Naive thymus-derived CD8-positive, alpha-beta T cell (primary cell): ENCODE measurements around the gene SNX30. TPM values are rescaled to one million over a fixed set of nuclear protein-coding genes. Genes with fewer than 3 reads are reported as not detected.
A peak's percentile ranks its signal among the peaks of the same experiment; 100 is the strongest.

Experiments
- ATAC-seq, 2 donors: fragments of 150-1000 bp; cut with Tn5 transposase in 1 of 2; sonication (Bioruptor Pico), chemical (Tn5 transposase) in 1 of 2; 1 replicate in 1 of 2; 2 replicates in 1 of 2; pipeline ENCODE4 v1.10.0; 2021; ENCODE audit warnings: mild to moderate bottlenecking in 2 of 2, moderate library complexity in 2 of 2
- POLR2A ChIA-PET: fragments of 350-600 bp; sonication (Branson Sonifier 250); formaldehyde crosslinking; loops from one replicate; lab custom pipeline; 2021; ENCODE audit warnings: antibody characterized with exemption; lab: Charles Lee
- DNase-seq, 10 donors: peaks; one replicate each; pipeline versions ENCODE4 v3.0.0 to v3.0.0-alpha.2; 2020 to 2022
- H3K27ac Mint-ChIP-seq, 10 donors: one replicate each; pipeline ENCODE4 v1.8.0; 2020 to 2022; ENCODE audit warnings: mild to moderate bottlenecking in 10 of 10, mixed read lengths in 10 of 10, moderate library complexity in 4 of 10, inconsistent platforms in 1 of 10
- H3K27me3 Mint-ChIP-seq, 5 donors: one replicate each; pipeline ENCODE4 v1.8.0; 2021 to 2022; ENCODE audit warnings: mixed read lengths in 5 of 5
- H3K36me3 Mint-ChIP-seq, 3 donors: one replicate each; pipeline ENCODE4 v1.8.0; 2020 to 2022; ENCODE audit warnings: mixed read lengths in 3 of 3, mild to moderate bottlenecking in 2 of 3, inconsistent platforms in 1 of 3
- H3K4me1 Mint-ChIP-seq, 4 donors: one replicate each; pipeline ENCODE4 v1.8.0; 2021 to 2022; ENCODE audit warnings: mixed read lengths in 4 of 4
- H3K4me3 Mint-ChIP-seq, 10 donors: one replicate each; pipeline ENCODE4 v1.8.0; 2020 to 2022; ENCODE audit warnings: mild to moderate bottlenecking in 10 of 10, mixed read lengths in 10 of 10, moderate library complexity in 6 of 10, inconsistent platforms in 1 of 10
- H3K9me3 Mint-ChIP-seq, 9 donors: one replicate each; pipeline ENCODE4 v1.8.0; 2020 to 2022; ENCODE audit warnings: mixed read lengths in 9 of 9, mild to moderate bottlenecking in 3 of 9, inconsistent platforms in 1 of 9, moderate library complexity in 1 of 9
- polyA plus RNA-seq, 3 donors: library from polyadenylated mRNA; unstranded; fragments of 300-500 nt; fragmentation: Illumina TruSeq; gene quantifications; one replicate each; pipeline ENCODE4 v1.2.3, GENCODE V29; 2021
- total RNA-seq, 8 experiments: library from RNA in 2 of 8; stranded (reverse) in 2 of 8; gene quantifications; one replicate each; pipeline ENCODE4 v1.2.3 and lab custom pipeline; 2021 to 2026

Gene SNX30
- total and polyA plus RNA-seq, 5 experiments from 2014 or later = 1.7 to 10.4 (median 3.6) TPM

DNA sequence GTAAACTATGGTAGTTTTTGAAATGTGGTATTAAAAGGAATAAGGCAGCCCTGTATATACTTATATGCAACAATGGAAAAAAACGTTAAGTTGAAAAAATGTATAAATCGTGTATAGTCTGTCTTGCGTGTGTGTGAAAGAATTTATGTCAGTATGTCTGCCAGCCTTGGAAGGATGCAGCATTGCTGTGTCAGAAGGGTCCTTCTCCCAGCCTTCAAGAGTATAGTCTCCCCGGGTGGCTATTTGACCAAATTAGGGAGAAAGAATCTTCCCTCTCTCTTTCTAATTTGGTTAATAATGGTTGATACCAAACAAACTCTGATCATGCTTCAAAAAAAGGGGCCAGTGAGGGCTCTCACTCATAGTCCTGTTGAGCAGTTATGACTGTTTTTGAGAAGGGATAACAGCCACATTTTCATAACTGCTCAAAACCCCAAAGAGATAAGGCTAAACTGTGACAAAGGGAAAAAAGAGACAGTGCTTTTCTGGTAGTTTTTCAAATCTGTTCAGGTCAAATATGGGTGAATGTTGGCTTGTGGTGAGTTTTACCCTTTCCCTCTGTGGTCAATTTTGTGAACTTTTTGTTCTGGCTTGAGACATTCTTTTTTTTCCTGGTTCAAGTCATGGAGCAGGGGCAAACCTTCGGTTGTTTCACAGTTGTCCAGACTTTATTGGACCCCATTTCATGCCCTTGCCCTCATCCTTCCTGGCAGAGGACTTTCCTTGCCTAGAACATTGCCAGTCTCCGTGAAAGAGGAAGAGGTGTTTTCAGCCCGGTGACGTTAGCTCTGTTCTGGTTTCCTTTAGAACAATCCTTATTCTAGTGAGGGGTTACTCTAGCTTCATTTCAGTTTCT is 21.0 kb downstream of the SNX30 start:
- ATAC-seq = peak in 1 of 2 donors; percentile 59
- DNase-seq = peak in 2 of 10 donors; percentile 14 to 22
- Mint-ChIP-seq H3K36me3 (peaks cover 6 to 9% (median 6%) of the 10 kb centered on the region in 3 donors), H3K27me3 (no peaks in the 10 kb centered on the region), H3K9me3 (peaks cover 0 to 2% (median under 1%) of the 10 kb centered on the region in 9 donors), H3K27ac (peak overlapping the region in 7 of 10 donors; percentile 14 to 83 (median 68)), H3K4me3 (peak overlapping the region in 7 of 10 donors; percentile 0 to 62 (median 46)), H3K4me1 (peaks cover 36 to 49% (median 44%) of the 10 kb centered on the region in 4 donors)
- POLR2A ChIA-PET = no interaction called here

DNA sequence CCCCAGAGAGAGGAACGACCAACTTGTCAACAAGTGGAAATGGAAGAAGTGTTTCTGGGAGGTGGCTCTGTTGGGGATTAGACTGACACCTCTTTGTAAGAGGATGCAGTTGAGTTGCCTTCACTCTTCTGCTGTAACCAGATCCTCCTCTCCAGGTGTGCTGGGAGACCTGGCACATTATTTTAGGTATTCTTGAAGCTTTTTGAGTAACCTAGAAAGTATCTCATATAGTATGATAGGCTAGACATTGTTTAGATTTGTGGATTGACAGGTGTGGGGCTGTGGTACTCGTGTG is 21.6 kb downstream of the SNX30 start:
- Mint-ChIP-seq H3K27me3 (no peaks in the 10 kb centered on the region), H3K27ac (peak overlapping the region in 9 of 10 donors; percentile 3 to 83 (median 68)), H3K4me3 (peak overlapping the region in 8 of 10 donors; percentile 0 to 62 (median 42)), H3K36me3 (peaks cover 5 to 7% (median 6%) of the 10 kb centered on the region in 3 donors), H3K4me1 (peaks cover 36 to 49% (median 44%) of the 10 kb centered on the region in 4 donors), H3K9me3 (peaks cover 0 to 2% (median 0%) of the 10 kb centered on the region in 9 donors)
- DNase-seq (no peak), ATAC-seq (no peak)
- POLR2A ChIA-PET = no interaction called here

DNA sequence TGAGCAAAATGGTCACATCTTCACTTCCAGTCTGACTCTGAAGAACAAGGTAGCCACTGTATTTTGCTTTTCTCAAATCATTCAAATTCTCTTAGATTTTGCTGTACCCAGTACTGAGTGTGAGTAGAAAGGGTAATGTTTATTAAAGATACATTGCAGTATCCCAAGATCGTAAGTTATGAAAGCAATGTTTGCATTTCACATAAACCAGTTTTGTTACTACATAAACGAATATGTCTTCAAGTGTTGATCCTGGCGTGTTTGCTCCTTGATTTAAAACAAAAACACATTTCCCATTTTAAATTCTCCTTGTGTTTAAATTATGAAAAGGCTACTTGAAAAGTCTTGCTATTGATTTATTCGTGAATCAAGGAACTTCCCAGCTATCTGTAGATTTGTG is 22.0 kb downstream of the SNX30 start:
- H3K4me1 Mint-ChIP-seq = peaks cover 36 to 50% (median 44%) of the 10 kb centered on the region in 4 donors

DNA sequence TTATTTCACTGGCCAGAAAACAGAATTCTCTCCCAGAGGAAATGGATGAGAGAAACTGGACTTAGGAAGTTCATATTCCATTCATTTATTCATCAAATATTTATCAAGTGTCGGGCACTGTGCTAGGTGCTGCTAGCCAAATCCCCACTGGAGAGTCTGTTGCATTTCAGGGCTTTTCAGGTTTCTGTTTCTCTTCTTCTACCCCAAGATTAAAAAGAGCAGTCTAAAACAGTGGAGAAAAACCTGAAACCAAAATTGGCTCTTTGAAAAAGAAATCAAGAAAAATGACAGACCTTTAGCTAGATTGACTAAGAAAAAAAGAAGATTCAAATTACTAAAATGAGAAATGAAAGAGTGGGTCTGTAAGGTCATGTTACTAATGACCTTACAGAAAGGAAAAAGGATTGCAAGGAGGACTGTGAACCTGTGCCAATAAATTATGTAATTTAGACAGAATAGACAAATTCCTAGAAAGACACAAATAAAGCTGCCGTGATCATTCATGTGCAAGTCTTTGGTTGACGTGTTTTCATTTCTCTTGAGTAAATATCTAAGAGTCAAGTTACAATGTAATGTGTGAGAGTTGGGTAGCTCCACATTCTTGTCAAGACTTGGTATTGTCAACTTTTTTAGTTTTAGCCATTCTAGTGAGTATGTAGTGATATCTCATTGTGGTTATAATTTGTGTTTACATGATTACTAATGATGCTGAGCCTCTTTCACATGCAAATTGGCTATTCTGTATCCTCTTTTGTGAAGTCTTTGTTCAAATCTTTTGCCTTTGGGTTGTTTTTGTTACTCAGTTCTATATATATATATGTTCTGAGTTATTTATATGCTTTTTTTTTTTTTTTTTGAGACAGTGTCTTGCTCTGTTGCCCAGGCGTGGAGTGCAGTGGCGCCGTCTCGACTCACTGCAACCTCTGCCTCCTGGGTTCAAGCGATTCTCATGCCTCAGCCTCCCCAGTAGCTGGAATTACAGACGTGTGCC is 23.7 kb downstream of the SNX30 start:
- Mint-ChIP-seq H3K36me3 (peaks cover 0 to 10% (median 4%) of the 10 kb centered on the region in 3 donors), H3K27ac (peak overlapping the region in 4 of 10 donors; percentile 3 to 61 (median 14)), H3K9me3 (no peaks in the 10 kb centered on the region), H3K27me3 (no peaks in the 10 kb centered on the region), H3K4me1 (peaks cover 39 to 59% (median 54%) of the 10 kb centered on the region in 4 donors), H3K4me3 (no peak overlapping the region)
- DNase-seq (no peak), ATAC-seq (no peak)
- POLR2A ChIA-PET = interaction anchor here (0.7 kb wide), 1 partner anchor 1227 kb away, joined by 8 read pairs; no protein-coding TSS in a partner anchor

More for the DNA sequence above, 22.0 kb downstream of the SNX30 start:
- DNase-seq (no peak), ATAC-seq (no peak)
- Mint-ChIP-seq H3K4me3 (peak overlapping the region in 1 of 10 donors; percentile 7), H3K9me3 (no peaks in the 10 kb centered on the region), H3K36me3 (peaks cover 5 to 7% (median 6%) of the 10 kb centered on the region in 3 donors), H3K27ac (peak overlapping the region in 5 of 10 donors; percentile 3 to 83 (median 14)), H3K27me3 (no peaks in the 10 kb centered on the region)
- POLR2A ChIA-PET = no interaction called here

DNA sequence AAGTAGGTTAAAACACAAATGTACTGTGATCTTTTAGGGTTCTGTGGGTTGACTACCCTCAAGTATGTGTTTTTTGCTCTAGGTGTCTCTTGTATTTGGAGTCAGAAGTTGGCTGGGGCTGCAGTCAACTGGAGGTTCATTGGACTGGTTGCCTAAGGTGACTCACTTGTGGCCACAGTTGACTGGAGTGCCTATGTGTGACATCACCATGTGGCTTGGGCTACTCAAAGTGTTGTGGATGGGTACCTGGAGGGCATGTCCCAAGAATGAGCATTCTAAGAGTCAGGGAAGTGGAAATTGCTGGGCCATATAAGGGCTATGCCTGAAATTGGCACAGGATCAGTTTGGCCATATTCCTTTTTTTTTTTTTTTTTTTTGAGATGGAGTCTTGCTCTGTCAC is 27.4 kb downstream of the SNX30 start:
- Mint-ChIP-seq H3K4me3 (no peak overlapping the region), H3K36me3 (peaks cover 0 to 8% (median 2%) of the 10 kb centered on the region in 3 donors), H3K27ac (no peak overlapping the region), H3K27me3 (no peaks in the 10 kb centered on the region), H3K9me3 (no peaks in the 10 kb centered on the region), H3K4me1 (peaks cover 29 to 44% (median 42%) of the 10 kb centered on the region in 4 donors)
- ATAC-seq (no peak), DNase-seq (no peak)
- POLR2A ChIA-PET = no interaction called here

DNA sequence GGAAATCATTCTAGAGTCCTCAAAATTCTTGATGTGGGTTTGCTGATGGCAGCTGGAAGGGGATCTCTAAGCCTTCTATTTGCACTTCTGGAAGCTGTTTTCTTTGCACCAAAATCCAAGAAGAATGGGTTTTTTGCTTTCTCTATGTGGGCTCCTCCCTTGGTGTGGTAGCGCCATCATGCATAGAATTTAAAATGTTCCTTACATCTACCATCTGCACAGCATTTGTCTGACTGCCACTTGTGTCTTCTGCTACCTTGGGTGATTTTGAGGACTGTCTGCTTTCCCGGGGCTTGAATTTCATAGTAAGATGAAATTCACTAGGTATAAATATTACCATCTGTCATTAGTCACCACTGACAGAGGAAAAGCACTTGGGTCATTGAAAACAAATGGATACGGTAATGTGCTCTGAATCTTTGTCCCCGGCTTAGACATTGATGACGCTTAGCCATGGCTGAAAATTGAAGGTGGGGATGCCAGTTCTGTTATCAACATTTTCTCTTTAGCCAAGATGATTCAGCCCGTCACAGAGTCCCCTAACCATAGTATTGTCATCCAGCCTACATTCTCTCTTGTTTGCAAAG is 30.0 kb downstream of the SNX30 start:
- Mint-ChIP-seq H3K4me1 (peaks cover 32 to 47% (median 34%) of the 10 kb centered on the region in 4 donors), H3K4me3 (no peak overlapping the region), H3K9me3 (no peaks in the 10 kb centered on the region), H3K27ac (no peak overlapping the region), H3K36me3 (peaks cover 0 to 8% (median 2%) of the 10 kb centered on the region in 3 donors), H3K27me3 (no peaks in the 10 kb centered on the region)
- ATAC-seq (no peak), DNase-seq (no peak)
- POLR2A ChIA-PET = no interaction called here

DNA sequence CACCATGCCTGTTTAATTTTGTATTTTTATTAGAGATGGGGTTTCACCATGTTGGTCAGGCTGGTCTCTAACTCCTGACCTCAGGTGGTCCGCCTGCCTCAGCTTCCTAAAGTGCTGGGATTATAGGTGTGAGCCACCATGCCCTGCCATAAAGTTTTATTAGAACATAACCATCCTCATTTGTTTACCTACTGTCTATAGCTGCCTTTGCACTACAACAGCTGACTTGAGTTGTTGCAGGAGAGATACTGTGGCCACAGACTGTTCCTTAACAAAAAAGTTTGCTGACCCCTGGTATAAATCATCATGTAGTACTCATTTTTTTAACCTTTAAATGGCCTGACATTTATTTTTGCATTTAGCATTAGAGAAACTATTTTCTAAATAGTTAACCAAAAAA is 31.7 kb downstream of the SNX30 start:
- Mint-ChIP-seq H3K9me3 (no peaks in the 10 kb centered on the region), H3K27ac (peak overlapping the region in 1 of 10 donors; percentile 53), H3K27me3 (no peaks in the 10 kb centered on the region), H3K4me1 (peaks cover 39 to 59% (median 45%) of the 10 kb centered on the region in 4 donors), H3K36me3 (peaks cover 0 to 3% (median 2%) of the 10 kb centered on the region in 3 donors), H3K4me3 (no peak overlapping the region)
- ATAC-seq = no peak
- POLR2A ChIA-PET = no interaction called here
- no peak for DNase-seq

DNA sequence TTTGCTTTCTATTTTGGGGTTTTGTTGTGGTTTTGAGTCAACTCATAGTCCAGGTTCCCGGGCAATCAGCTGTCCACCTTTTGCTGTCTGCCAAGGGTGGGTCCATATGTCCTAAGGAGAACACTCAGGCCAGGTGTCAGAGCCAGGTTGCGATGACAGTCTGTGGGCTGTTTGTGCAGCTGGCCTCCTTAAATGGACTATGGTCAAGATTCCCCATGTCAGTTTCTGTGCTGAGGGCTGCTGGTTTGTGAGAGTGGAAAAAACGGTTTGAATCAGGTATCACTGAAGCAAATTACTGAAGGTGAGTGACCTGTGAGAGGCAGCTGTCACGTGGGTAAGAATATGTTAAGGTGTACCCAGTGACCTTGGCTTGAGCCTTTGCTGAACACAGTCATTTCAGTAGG is 33.0 kb downstream of the SNX30 start:
- peaks cover 38 to 62% (median 46%) of the 10 kb centered on the region in 4 donors for H3K4me1 Mint-ChIP-seq

DNA sequence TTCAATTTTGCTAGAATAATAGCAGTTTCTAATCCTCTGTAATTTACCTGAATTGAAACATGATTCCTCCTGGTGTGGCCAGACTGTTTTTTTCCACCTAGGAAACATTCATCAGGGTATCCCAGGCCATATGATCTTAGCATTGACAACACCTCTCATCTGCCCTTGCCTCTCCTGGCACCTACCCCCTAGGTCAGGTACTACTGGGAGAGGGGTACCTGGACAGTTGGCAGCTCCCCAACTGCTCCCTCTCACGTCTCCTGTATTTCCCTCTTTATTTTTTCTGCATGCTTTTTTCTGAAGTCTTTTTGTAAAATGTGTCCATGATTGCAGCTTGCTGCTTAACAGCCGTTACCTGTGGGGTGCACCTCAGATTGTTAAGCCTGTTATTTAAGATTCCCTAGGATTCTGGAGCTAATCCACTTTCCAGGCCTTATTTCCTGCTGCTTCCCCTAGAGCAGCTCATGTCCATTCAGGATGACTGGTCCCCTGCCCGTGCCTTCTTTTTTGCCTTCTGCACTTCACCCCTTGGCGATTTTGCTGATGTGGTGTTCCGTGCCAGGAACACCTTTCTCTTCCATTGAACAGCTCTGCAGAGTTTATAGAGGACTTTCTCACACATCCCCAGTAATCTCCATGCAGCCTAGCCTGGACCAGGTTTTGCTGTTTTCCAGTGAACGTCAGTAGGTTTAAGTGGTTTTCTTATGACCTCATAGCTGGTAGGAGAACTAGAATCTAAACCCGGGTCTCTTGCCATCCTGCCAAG is 33.6 kb downstream of the SNX30 start:
- DNase-seq (no peak), ATAC-seq (no peak)
- Mint-ChIP-seq H3K4me1 (peaks cover 34 to 55% (median 40%) of the 10 kb centered on the region in 4 donors), H3K27ac (peak overlapping the region in 2 of 10 donors; percentile 54 to 60), H3K9me3 (no peaks in the 10 kb centered on the region), H3K4me3 (no peak overlapping the region), H3K36me3 (no peaks in the 10 kb centered on the region), H3K27me3 (no peaks in the 10 kb centered on the region)
- POLR2A ChIA-PET = no interaction called here

More for the DNA sequence above, 33.0 kb downstream of the SNX30 start:
- POLR2A ChIA-PET = interaction anchor here (0.5 kb wide), 1 partner anchor 1189 kb away, joined by 3 read pairs; no protein-coding TSS in a partner anchor
- no peak for DNase-seq
- H3K9me3 Mint-ChIP-seq = no peaks in the 10 kb centered on the region
- H3K27me3 Mint-ChIP-seq = no peaks in the 10 kb centered on the region
- H3K27ac Mint-ChIP-seq = peak overlapping the region in 1 of 10 donors; percentile 77
- H3K36me3 Mint-ChIP-seq = no peaks in the 10 kb centered on the region
- no peak overlapping the region for H3K4me3 Mint-ChIP-seq
- no peak for ATAC-seq

DNA sequence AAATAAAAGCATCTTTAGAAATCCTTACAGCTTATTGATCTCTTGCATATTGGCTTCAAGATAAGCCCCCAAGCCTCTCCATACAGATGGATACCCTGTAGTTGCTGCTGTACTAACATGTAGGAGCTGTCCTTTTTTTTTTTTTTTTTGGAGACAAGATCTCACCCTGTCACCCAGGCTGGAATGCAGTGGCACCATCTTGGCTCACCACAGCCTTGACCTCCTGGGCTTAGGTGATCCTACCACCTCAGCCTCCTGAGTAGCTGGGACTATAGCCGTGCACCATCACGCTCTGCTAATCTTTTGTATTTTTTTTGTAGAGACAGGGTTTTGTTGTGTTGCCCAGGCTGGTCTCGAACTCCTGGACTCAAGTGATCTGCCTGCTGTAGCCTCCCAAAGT is 35.4 kb downstream of the SNX30 start:
- POLR2A ChIA-PET = no interaction called here
- no peak for ATAC-seq
- H3K4me1 Mint-ChIP-seq = peaks cover 27 to 47% (median 36%) of the 10 kb centered on the region in 4 donors
- no peak overlapping the region for H3K4me3 Mint-ChIP-seq
- no peak for DNase-seq
- no peaks in the 10 kb centered on the region for H3K27me3 Mint-ChIP-seq
- no peaks in the 10 kb centered on the region for H3K9me3 Mint-ChIP-seq
- H3K36me3 Mint-ChIP-seq = no peaks in the 10 kb centered on the region
- peak overlapping the region in 2 of 10 donors; percentile 3 to 23 for H3K27ac Mint-ChIP-seq

DNA sequence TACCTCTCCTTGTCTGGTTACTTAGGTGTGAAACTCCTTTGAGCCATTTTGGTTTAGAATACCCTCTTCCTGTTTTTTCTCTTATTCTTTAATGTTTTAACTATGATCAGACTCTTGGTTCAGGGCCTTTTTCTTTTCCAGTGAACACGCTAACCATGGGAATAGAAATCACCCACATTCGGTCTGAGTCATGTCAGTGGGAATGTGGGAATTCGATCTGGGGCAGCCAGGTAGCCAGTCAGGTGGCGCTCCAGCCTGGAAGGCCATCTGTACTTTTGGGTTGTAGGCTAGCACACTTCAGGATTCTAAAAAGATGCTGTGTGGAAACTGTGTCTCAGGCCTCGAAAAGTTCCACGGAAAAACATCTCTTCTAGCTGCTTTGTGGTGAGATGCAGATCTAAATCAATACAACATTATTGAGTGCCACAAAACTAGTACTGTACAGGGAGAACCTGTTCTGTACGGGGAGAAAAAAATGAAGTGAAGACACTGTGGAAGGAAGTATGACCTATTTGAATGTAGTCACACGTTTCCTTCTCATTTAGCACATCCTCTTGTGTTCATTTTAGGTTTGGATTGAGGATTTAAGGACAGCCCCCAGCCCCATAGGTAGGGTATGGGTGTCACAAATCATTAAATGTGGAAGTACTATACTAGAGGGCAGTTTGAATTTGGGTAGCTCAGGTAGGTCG is 36.4 kb downstream of the SNX30 start:
- peaks cover 27 to 47% (median 35%) of the 10 kb centered on the region in 4 donors for H3K4me1 Mint-ChIP-seq
- H3K9me3 Mint-ChIP-seq = no peaks in the 10 kb centered on the region
- DNase-seq (no peak), ATAC-seq (no peak)
- H3K27ac Mint-ChIP-seq = peak overlapping the region in 7 of 10 donors; percentile 1 to 84 (median 64)
- no peaks in the 10 kb centered on the region for H3K27me3 Mint-ChIP-seq
- peak overlapping the region in 6 of 10 donors; percentile 12 to 48 (median 24) for H3K4me3 Mint-ChIP-seq
- H3K36me3 Mint-ChIP-seq = no peaks in the 10 kb centered on the region
- POLR2A ChIA-PET = no interaction called here
